Stimulated activated CD4-positive, alpha-beta T cell treated with anti-CD3 and anti-CD28 coated beads, Interleukin-4, amount 100 ng/mL, for 4 hours (primary cell): Measurements from ENCODE around the gene ZCCHC3.
"Not testable (repeated sequence)": the region's sequence is repeated elsewhere in the genome, so short reads cannot be mapped to it uniquely, and the experiment has no call there.

Experiments used
- DNase-seq, 2 experiments: peaks; one replicate each; pipeline ENCODE4 v3.0.0-alpha.2; 2020

ZCCHC3 gene, protein sequence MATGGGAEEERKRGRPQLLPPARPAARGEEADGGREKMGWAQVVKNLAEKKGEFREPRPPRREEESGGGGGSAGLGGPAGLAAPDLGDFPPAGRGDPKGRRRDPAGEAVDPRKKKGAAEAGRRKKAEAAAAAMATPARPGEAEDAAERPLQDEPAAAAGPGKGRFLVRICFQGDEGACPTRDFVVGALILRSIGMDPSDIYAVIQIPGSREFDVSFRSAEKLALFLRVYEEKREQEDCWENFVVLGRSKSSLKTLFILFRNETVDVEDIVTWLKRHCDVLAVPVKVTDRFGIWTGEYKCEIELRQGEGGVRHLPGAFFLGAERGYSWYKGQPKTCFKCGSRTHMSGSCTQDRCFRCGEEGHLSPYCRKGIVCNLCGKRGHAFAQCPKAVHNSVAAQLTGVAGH

DNA sequence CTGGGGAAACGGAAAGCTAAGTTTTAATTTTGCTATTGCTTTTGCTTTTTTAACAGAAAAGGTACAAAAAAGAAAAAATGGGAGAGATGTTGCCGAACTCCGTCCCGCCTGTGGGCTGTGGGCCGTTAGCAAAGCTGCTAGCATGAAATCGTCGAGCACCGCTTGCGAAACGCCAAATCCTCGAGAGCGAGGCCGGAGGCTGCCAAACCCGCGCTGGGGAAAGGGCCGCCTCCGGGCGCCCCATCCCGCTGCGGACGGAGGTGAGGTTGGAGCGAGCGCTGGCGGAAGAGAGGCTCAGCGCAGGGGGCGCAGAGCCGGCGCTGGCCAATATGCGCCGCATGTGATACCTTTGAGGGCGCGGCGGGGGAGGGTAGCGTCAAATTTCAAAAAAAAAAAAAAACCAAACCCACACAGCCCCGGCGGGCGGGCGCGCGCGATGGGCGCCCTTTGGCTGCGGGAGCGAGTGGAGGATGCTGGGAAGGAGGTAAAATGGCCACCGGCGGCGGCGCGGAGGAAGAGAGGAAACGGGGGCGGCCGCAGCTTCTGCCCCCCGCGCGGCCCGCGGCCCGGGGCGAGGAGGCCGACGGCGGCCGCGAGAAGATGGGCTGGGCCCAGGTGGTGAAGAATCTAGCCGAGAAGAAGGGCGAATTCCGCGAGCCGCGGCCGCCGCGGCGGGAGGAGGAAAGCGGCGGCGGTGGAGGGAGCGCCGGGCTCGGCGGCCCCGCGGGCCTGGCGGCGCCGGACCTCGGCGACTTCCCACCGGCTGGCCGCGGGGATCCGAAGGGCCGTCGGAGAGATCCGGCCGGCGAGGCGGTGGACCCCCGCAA is at the start of gene ZCCHC3:
Gene ZCCHC3, plus strand, starts transcription at position 473 of the 827 bp plus-strand sequence. Its CDS starts 17 bp downstream, at position 490.
- DNase-seq: peak; percentile 81 to 82

- DNase-seq: no peak
These were observed 46.0 kb upstream of the ZCCHC3 start for GRCh38 chr20:251354-251753.

DNA sequence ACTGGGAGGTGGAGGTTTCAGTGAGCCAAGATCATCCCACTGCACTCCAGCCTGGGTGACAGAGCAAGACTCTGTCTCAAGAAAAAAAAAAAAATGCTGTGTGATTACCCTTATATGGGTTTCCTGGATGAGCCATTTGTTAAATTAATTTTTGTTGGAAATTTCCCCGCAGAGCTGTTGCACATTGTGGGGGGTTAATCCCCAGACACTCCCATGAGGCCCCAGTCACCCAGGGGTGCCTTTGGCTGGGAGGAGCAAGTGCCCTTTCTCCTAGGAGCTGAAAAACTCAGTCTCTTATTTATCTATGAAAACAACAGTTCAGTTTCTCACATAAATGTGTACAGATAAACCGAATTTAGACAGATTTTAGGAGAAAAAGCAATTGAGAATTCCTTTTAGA is 44.6 kb upstream of the ZCCHC3 start:
- no peak for DNase-seq

- not testable (repeated sequence) for DNase-seq
These were observed 43.9 kb upstream of the ZCCHC3 start for GRCh38 chr20:253447-253846.

- DNase-seq: no peak
These were observed 40.0 kb upstream of the ZCCHC3 start, which contains the start of gene DEFB132 for GRCh38 chr20:257419-257818. TSS of gene DEFB132 (plus strand) at chr20:257724. CDS start at chr20:257779, 55 bp downstream.

DNA sequence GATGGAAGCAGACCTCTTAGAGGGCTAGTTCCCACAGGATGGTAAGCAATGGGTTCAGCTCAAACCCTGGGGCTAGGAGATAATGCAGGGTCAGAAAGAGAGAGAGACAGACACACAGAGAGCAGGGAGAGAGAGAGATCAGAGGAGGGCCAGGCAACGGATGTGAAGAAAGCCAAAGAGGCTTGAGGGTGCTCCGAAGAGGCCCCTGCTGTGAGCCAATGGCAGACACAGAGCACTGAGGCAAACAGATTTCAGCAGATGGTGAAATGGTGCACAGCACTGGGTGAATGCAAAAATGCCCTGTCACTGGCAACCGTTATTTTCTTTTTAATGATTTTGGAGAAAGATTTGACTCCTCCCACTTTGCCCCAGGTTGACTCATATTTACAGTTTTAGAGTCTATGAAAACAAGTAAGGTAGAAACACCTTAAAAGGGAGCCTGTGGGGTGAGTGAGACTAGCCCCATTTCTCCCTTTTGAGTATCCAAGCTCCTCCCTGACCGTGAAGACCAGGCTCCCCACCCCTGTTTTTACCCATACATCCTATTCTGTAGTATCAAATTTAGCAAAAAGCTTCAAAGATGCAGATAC is 39.0 kb upstream of the ZCCHC3 start:
- DNase-seq: no peak

GRCh38 chr20:258963-259362 is 38.4 kb upstream of the ZCCHC3 start:
- no peak for DNase-seq

GRCh38 chr20:259981-260380 is 37.4 kb upstream of the ZCCHC3 start:
- no peak for DNase-seq

DNA sequence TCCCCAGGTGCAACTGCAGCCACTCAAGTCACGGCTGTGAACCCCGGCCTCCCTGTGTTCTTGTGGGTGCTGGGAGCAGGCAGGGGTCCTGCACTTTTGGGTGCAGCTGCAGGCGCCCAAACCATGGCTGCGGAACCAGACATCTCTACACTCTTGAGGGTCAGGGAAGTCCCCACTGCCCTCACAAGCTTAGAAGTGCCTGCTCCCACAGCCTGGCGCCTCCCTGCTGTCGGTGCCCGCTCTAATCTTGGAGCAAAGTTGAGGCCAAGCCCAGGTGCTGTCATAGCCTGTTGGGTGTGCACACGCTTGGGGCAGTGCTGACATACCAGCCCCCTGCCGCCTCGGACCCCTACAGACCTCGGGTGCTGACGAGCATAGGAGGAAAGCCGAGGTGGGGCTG is 33.7 kb upstream of the ZCCHC3 start:
- DNase-seq: no peak

- peak; percentile 80 to 90 for DNase-seq
These were observed 30.5 kb upstream of the ZCCHC3 start for GRCh38 chr20:266596-267562.

DNA sequence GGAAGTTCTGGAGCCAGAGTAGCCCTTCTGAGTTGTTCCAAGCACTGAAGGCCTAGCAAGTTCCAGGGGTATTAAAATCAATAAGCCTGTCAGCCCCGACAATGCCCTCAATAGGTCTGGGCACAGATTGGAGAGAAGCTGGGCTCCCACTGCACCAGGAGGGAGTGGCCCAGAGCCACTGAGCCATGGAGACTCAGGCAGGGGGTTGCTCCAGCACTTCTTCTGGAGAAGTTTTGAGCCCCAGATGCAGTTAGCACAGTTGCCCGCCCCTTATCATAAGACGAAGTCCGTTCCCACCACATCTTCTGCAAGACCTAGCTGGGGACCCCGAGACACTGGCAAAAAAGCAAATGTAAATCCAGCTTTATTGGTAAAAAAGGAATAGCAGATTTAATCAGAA is 26.9 kb upstream of the ZCCHC3 start:
- DNase-seq: no peak

DNA sequence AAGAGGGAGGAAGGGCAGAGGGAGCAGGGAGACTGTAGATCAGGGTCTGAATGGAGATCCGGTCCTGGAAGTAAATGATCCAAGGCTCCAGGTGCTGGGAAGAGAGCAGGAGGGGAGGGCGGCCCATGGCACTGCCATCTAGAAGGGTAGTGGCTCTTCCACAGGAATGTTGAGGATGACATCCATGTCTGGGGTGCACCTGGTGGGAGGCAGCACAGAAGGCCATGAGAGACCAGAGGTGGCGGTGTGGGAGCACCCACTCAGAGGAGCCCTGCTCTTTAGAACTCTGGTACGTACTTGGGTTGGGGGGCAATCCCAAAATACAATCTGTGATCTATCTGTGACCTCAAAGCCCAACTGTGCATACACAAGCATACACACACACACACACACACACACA is 26.3 kb upstream of the ZCCHC3 start:
- no peak for DNase-seq

GRCh38 chr20:271528-271927 is 25.8 kb upstream of the ZCCHC3 start:
- DNase-seq: no peak

GRCh38 chr20:272718-273117 is 24.7 kb upstream of the ZCCHC3 start:
- no peak for DNase-seq

GRCh38 chr20:273884-274283 is 23.5 kb upstream of the ZCCHC3 start:
- DNase-seq: no peak

DNA sequence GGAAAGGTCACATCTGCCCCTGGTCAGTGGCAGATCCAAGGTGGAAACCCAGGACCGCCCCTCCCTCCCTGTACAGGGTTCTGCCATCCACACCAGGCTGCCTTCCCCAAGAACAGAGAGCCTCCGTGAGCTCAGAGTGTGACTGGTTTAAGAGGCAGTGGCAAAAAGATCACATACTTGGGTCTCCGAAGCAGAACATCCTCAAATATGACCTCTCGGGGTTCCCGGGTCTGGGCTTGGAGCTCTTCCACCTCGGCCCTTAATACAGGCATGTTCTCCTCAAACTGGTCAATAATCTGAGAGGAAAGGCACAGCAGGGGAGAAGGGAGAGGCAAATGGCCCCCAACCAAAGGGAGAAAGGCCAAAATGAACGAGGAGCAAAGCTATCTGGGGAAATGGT is 21.6 kb upstream of the ZCCHC3 start:
- no peak for DNase-seq

DNA sequence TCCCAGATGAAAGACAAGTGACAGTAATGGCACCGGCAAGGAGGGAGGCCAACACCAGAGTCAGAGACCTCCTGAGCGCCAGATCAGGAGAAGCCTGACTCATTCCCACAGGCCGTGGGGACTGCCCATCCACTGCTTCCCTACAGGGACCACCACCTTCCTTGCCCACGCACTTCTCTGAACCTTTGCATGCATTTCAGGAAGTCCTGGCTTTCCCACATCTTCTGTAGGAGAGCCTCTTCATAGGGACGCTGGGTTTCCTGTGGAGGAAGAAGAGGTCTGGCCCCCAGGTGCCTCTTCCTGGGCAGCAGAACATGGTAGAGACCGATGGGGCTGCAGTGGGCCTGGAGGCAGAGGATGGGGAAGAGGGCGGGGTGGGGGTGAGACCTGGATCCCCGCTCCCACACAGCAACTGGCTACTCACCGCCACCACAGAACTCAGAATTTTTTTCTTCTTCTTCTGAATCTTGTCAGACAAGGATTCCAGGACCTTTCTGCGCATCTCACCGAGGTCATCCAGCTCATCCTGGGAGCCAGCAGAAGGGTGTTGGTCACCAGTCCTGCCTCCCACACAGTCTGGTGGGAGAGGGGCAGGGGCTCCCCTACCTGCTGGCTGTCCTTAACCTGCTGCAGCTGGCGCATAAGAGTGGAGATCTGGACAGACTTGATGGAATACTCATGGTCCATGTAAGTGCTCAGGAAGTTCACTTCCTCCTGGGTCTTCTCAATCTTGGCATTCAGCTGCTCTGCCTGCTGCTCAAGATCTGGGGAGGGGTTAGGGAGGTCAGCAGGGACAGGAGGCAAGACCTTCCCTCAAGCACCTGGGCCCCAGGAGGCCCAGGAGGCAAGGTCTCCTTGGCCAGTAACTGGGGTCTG is 20.5 kb upstream of the ZCCHC3 start:
- DNase-seq: no peak

DNA sequence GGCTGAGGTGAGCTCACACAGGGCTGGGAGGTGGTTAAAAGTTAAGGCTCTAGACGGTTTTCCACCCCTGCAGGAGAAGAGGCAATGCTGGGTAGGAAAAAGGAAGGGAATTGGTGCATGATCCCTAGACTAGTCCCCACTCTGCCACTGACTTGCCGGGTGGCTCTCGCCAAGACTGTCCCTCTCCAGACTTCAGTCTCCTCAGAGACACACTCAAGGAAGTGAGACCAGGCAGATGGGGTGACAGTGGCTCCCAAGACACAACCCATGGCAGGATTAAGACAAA is 19.9 kb upstream of the ZCCHC3 start:
- DNase-seq: no peak

DNA sequence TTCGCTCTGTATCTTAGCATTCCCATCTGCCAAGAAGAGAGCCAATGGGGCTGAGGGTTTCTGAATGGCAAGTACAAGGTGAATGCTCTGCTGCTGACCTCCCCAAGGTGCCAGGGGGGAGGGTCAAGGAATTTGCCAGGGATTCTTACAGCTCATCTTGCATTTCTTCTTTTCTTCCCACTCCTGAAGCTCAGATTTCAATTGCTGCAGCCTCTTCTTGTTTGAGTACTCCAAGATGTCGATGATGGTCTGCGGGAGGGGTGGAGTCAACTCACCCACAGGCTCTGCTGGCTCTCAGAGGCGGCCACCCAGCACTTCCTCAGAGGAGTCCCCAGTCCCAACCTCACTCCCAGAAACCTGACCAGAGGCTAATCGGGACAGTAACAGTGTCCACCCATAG is 19.2 kb upstream of the ZCCHC3 start:
- DNase-seq: no peak

DNA sequence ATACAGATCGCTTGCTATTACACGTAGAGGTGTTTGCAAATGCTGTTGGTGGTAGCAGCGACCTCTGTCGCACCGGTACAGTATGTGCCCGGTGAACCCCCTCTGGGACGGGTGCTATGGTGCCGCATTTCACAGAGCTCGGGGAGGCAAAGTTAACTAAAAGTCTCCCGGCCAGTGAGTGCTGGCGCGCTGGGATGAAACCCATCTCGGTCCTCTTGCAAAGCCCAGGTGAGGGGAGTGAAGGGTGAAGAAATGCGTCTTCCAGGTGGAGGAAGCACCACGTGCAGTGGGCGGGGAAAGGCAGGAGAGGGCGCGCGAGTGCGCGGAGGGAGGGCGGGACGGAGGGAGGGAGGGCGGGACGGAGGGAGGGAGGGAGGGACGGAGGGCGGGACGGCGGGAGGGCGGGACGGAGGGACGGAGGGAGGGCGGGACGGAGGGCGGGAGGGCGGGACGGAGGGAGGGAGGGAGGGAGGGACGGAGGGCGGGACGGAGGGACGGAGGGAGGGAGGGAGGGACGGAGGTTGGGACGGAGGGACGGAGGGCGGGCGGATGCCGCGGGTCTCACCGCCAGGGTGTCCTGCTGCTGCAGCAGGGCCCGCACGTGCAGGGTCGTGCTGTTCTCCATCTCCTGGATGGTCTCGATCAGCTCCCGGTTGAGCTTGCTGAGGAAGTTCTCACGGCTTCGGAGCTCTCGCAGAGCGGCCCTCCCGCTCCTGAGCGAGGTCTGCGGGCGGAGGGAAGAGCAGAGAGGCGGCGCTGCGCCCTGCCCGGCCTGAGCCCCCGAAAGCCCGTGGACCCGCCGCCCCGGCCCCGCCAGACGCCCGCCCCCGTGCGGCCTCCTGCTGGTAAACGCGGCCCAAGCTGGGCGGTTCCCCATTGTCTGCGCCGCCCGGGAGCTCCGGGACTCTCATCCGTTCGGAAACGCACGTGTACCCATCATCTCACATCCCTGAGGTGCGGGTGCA is 18.5 kb upstream of the ZCCHC3 start:
- no peak for DNase-seq
